Peyer's patch (tissue), 4 donors: ENCODE results near the gene NOTCH4.

Experiments used
- POLR2A ChIP-seq, 2 donors: fragments of 450-650 bp; IDR thresholded peaks; one replicate each; pipeline ENCODE4 v1.5.1; 2017; ENCODE audit warnings: antibody characterized with exemption in 2 of 2, mild to moderate bottlenecking in 2 of 2, moderate library complexity in 2 of 2
- TF ChIP-seq, protein P1 (sequence below), 6 experiments: fragments of 450-650 bp in 4 of 6; fragments of 200-600 bp in 2 of 6; sonication (generic) in 1 of 6; IDR thresholded peaks; one replicate each; pipeline ENCODE4 v1.5.1; 2017 to 2019; ENCODE audit warnings: antibody characterized with exemption in 6 of 6, mild to moderate bottlenecking in 3 of 6, moderate library complexity in 1 of 6

DNA sequence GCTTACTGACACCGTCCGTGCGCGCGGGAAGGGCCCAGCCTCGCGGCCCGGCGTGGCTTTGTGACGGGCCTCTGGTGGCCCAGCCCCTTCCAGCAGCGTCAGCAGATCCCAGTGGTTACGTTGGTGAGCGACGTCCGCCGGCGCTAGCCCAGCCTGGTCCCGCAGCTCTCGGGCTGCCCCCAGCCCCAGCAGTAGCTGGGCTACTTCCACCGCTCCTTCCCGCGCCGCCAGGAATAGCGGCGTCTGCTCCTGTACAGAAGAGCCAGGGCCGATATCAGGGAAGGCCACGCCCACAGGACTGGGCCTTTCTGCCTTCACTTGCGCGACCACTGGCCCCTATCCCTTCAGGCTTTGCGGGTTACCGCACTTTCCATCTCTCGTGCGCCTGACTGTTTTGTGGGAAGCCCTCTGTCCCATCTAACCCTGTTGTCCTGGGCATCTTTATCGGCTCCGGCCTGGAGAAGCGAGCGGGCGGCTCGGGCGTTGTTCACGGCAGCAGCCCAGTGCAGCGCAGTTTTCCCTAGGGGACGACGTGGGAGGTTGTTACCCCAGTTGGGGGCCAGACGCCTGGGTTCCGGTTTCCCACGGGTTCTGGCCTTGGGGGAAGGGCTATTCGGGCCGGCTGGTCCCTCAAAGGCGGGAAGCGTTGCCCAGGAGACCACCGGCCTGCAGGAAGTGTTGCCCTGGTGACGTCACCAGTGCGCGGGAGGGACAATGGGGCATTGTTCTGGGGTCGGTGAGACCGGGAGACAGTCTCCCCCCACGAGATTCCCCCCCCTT lies 27.8 kb downstream of the NOTCH4 start:
- TF ChIP-seq POLR2A (IDR thresholded peaks at IDR 0.05), result peak; percentile 98
- TF ChIP-seq, protein P1, sequence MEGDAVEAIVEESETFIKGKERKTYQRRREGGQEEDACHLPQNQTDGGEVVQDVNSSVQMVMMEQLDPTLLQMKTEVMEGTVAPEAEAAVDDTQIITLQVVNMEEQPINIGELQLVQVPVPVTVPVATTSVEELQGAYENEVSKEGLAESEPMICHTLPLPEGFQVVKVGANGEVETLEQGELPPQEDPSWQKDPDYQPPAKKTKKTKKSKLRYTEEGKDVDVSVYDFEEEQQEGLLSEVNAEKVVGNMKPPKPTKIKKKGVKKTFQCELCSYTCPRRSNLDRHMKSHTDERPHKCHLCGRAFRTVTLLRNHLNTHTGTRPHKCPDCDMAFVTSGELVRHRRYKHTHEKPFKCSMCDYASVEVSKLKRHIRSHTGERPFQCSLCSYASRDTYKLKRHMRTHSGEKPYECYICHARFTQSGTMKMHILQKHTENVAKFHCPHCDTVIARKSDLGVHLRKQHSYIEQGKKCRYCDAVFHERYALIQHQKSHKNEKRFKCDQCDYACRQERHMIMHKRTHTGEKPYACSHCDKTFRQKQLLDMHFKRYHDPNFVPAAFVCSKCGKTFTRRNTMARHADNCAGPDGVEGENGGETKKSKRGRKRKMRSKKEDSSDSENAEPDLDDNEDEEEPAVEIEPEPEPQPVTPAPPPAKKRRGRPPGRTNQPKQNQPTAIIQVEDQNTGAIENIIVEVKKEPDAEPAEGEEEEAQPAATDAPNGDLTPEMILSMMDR (IDR thresholded peaks at IDR 0.05), result no peak
